SK-N-SH treated with all-trans-retinoic acid at 6 μM for 48 hours (cell line): ENCODE measurements around the gene TMEM187.

Experiments used
- ATAC-seq: fragments of 200-7000 bp; cut with Tn5 transposase; 3 replicates; pipeline ENCODE4 v1.9.1; 2020; ENCODE audit warnings: mild to moderate bottlenecking, moderate library complexity
- ARNTL ChIP-seq: fragments of 450-650 bp; formaldehyde crosslinking; IDR thresholded peaks from 2 replicates; pipeline ENCODE4 v1.5.0; 2020; ENCODE audit warnings: low read depth, mild to moderate bottlenecking, moderate library complexity, borderline replicate concordance
- BACH2 ChIP-seq: fragments of 250-450 bp; sonication (Bioruptor Pico); IDR thresholded peaks from 2 replicates; pipeline ENCODE4 v1.9.0; 2021; ENCODE audit warnings: mild to moderate bottlenecking, borderline replicate concordance
- CSDC2 ChIP-seq: fragments of 250-450 bp; sonication (Bioruptor Pico); IDR thresholded peaks from 2 replicates; pipeline ENCODE4 v1.5.0; 2020; ENCODE audit warnings: mild to moderate bottlenecking, moderate library complexity
- CSRNP3 ChIP-seq: fragments of 250-450 bp; sonication (Bioruptor Pico); IDR thresholded peaks from 2 replicates; pipeline ENCODE4 v1.5.1; 2021; ENCODE audit warnings: mild to moderate bottlenecking, moderate library complexity
- OSR1 ChIP-seq: fragments of 250-450 bp; sonication (Bioruptor Pico); IDR thresholded peaks from 2 replicates; pipeline ENCODE4 v1.8.0; 2022; ENCODE audit warnings: moderate library complexity, mild to moderate bottlenecking, inconsistent platforms
- PATZ1 ChIP-seq: fragments of 250-450 bp; sonication (Bioruptor Pico); IDR thresholded peaks from 2 replicates; pipeline ENCODE4 v1.8.0; 2020; ENCODE audit warnings: mild to moderate bottlenecking, moderate library complexity, borderline replicate concordance
- POU6F1 ChIP-seq: fragments of 250-450 bp; sonication (Bioruptor Pico); IDR thresholded peaks from 2 replicates; pipeline ENCODE4 v1.8.0; 2021; ENCODE audit warnings: low read depth, mild to moderate bottlenecking, moderate library complexity, borderline replicate concordance
- PPARA ChIP-seq: fragments of 250-450 bp; sonication (Bioruptor Pico); IDR thresholded peaks from 2 replicates; pipeline ENCODE4 v1.5.0; 2020; ENCODE audit warnings: mild to moderate bottlenecking, borderline replicate concordance
- RARB ChIP-seq: fragments of 250-450 bp; sonication (Bioruptor Pico); IDR thresholded peaks from 2 replicates; pipeline ENCODE4 v1.8.0; 2021; ENCODE audit warnings: mild to moderate bottlenecking, moderate library complexity
- SNAI2 ChIP-seq: fragments of 250-450 bp; sonication (Bioruptor Pico); IDR thresholded peaks from 2 replicates; pipeline ENCODE4 v1.5.0; 2020; ENCODE audit warnings: mild to moderate bottlenecking, moderate library complexity
- TCF4 ChIP-seq: fragments of 250-450 bp; sonication (Bioruptor Pico); IDR thresholded peaks from 2 replicates; pipeline ENCODE4 v1.8.0; 2021; ENCODE audit warnings: mild to moderate bottlenecking, moderate library complexity, borderline replicate concordance
- TOX ChIP-seq: fragments of 250-450 bp; sonication (Bioruptor Pico); IDR thresholded peaks from 2 replicates; pipeline ENCODE4 v1.8.0; 2021; ENCODE audit warnings: mild to moderate bottlenecking, moderate library complexity, borderline replicate concordance
- TSHZ2 ChIP-seq: fragments of 250-450 bp; sonication (Bioruptor Pico); IDR thresholded peaks from 2 replicates; pipeline ENCODE4 v1.5.0; 2020; ENCODE audit warnings: mild to moderate bottlenecking, moderate library complexity
- ZFP30 ChIP-seq: fragments of 450-650 bp; formaldehyde crosslinking; IDR thresholded peaks from 2 replicates; pipeline ENCODE4 v1.5.0; 2022; ENCODE audit warnings: mild to moderate bottlenecking, moderate library complexity
- ZNF70 ChIP-seq: fragments of 450-650 bp; formaldehyde crosslinking; IDR thresholded peaks from 2 replicates; pipeline ENCODE4 v1.5.0; 2020; ENCODE audit warnings: mild to moderate bottlenecking, moderate library complexity
- ZNF8 ChIP-seq: fragments of 450-650 bp; formaldehyde crosslinking; IDR thresholded peaks from 2 replicates; pipeline ENCODE4 v1.5.0; 2020; ENCODE audit warnings: mild to moderate bottlenecking, moderate library complexity

The TMEM187 gene

GRCh38 chrX:154013001-154013421, 40.5 kb downstream of the TMEM187 start:
- ATAC-seq: no peak
- TF ChIP-seq CSRNP3 (CRISPR knock-in tag) (no peak), BACH2 (CRISPR knock-in tag) (no peak), TOX (CRISPR knock-in tag) (no peak), ARNTL (CRISPR knock-in tag) (no peak)
- TF ChIP-seq, all 23 proteins: peak for 0

GRCh38 chrX:154013614-154014360, 41.2 kb downstream of the TMEM187 start:
- TF ChIP-seq ZFP30 (CRISPR knock-in tag): no peak
- TF ChIP-seq PPARA (CRISPR knock-in tag): no peak
- no peak for TF ChIP-seq RARB (CRISPR knock-in tag)
- no peak for TF ChIP-seq CSDC2 (CRISPR knock-in tag)
- TF ChIP-seq CSRNP3 (CRISPR knock-in tag): no peak
- no peak for TF ChIP-seq TCF4
- peak; percentile 79 for ATAC-seq

GRCh38 chrX:154014429-154015380, 42.2 kb downstream of the TMEM187 start:
- no peak for ATAC-seq
- no peak for TF ChIP-seq OSR1 (CRISPR knock-in tag)
- no peak for TF ChIP-seq PPARA (CRISPR knock-in tag)
- no peak for TF ChIP-seq TCF4
- TF ChIP-seq ZNF70 (CRISPR knock-in tag): no peak
- TF ChIP-seq ARNTL (CRISPR knock-in tag): no peak
- no peak for TF ChIP-seq POU6F1 (CRISPR knock-in tag)
- no peak for TF ChIP-seq SNAI2 (CRISPR knock-in tag)
- TF ChIP-seq PATZ1 (CRISPR knock-in tag): no peak
- no peak for TF ChIP-seq ZNF8 (CRISPR knock-in tag)
- no peak for TF ChIP-seq BACH2 (CRISPR knock-in tag)
- no peak for TF ChIP-seq CSRNP3 (CRISPR knock-in tag)
- TF ChIP-seq TSHZ2 (CRISPR knock-in tag): no peak
- TF ChIP-seq ZFP30 (CRISPR knock-in tag): no peak
